Endometrial microvascular endothelial cells (primary cell): ENCODE results near the gene NSUN2. TPM values are rescaled to one million over a fixed set of nuclear protein-coding genes. Genes with fewer than 3 reads are reported as not detected.
"Not testable (repeated sequence)": the region's sequence is repeated elsewhere in the genome, so short reads cannot be mapped to it uniquely, and the experiment has no call there.

Source experiments
- in situ Hi-C: cut with HindIII; loops from 2 replicates; pipeline ENCODE4 v1.10.0; 2017; ENCODE audit warnings: low sequenced_read_pairs, low pct_unique_long_range_greater_than_20kb; ENCODE audit errors: inconsistent ontology term
- total RNA-seq: library from RNA; depleted of rRNA; stranded (reverse); fragments of >200 nt; gene quantifications from one replicate; pipeline ENCODE4 v1.2.3, GENCODE V29; 2015; ENCODE audit errors: inconsistent ontology term

NSUN2 gene
- total RNA-seq, 1 donor from 2014 or later, result 99.6 TPM

GRCh38 chr5:6573651-6574101, 59.2 kb downstream of the NSUN2 start:
- in situ Hi-C loops, result no loop called here

- in situ Hi-C loops, result no loop called here
These were observed 59.9 kb downstream of the NSUN2 start for GRCh38 chr5:6572825-6573380.

- in situ Hi-C loops, result no loop called here
These were observed 60.6 kb downstream of the NSUN2 start for GRCh38 chr5:6572086-6572824.

GRCh38 chr5:6571607-6572006, 61.2 kb downstream of the NSUN2 start:
- in situ Hi-C loops, result not testable (repeated sequence)

GRCh38 chr5:6570530-6570929, 62.3 kb downstream of the NSUN2 start:
- in situ Hi-C loops, result no loop called here

- in situ Hi-C loops, result no loop called here
These were observed 64.0 kb downstream of the NSUN2 start for GRCh38 chr5:6568889-6569288.

- in situ Hi-C loops, result no loop called here
These were observed 64.5 kb downstream of the NSUN2 start for GRCh38 chr5:6568383-6568782.

- in situ Hi-C loops, result no loop called here
These were observed 65.0 kb downstream of the NSUN2 start for GRCh38 chr5:6567835-6568234.

GRCh38 chr5:6567068-6567467, 65.8 kb downstream of the NSUN2 start:
- in situ Hi-C loops, result no loop called here

- in situ Hi-C loops, result no loop called here
These were observed 67.4 kb downstream of the NSUN2 start for GRCh38 chr5:6565492-6565891.

GRCh38 chr5:6557807-6558575, 74.9 kb downstream of the NSUN2 start:
- in situ Hi-C loops, result no loop called here

- in situ Hi-C loops, result no loop called here
These were observed 76.1 kb downstream of the NSUN2 start for GRCh38 chr5:6556802-6557102.

GRCh38 chr5:6556089-6556801, 76.6 kb downstream of the NSUN2 start:
- in situ Hi-C loops, result no loop called here

GRCh38 chr5:6554812-6555211, 78.0 kb downstream of the NSUN2 start:
- in situ Hi-C loops, result no loop called here

- in situ Hi-C loops, result no loop called here
These were observed 78.9 kb downstream of the NSUN2 start for GRCh38 chr5:6553972-6554371.

- in situ Hi-C loops, result no loop called here
These were observed 80.2 kb downstream of the NSUN2 start for GRCh38 chr5:6552612-6553011.

GRCh38 chr5:6551955-6552313, 80.9 kb downstream of the NSUN2 start:
- in situ Hi-C loops, result no loop called here

GRCh38 chr5:6551287-6551954, 81.4 kb downstream of the NSUN2 start:
- in situ Hi-C loops, result no loop called here

GRCh38 chr5:6550628-6551027, 82.2 kb downstream of the NSUN2 start:
- in situ Hi-C loops, result no loop called here
